Measurements from ENCODE around the gene UBE3D. TPM values are rescaled to one million over a fixed set of nuclear protein-coding genes. Genes with fewer than 3 reads are reported as not detected.

UBE3D gene
- total and polyA plus RNA-seq, 4 experiments from 2014 or later: 4.3 to 7.3 (median 6.0) TPM

GRCh38 chr6:82890240-82890639 lies 175.4 kb downstream of the UBE3D start:
- Histone ChIP-seq H3K9me3 (ENCODE audit: control insufficient read depth in 1 of 2, low read length in 2 of 2) (no peaks in the 10 kb centered on the region), H3K4me1 (ENCODE audit: insufficient read depth, low read length) (no peaks in the 10 kb centered on the region), H3K36me3 (ENCODE audit: insufficient read depth, low read length) (no peaks in the 10 kb centered on the region), H3K4me3 (ENCODE audit: low read length in 2 of 2) (no peak overlapping the region), H3K27ac (ENCODE audit: low read depth, low read length) (no peak overlapping the region), H3K27me3 (ENCODE audit: insufficient read depth, low read length) (no peaks in the 10 kb centered on the region)
- peak overlapping the region in 1 of 7 donors; percentile 9 for H3K27ac Mint-ChIP-seq
- intact Hi-C loops (cut with micrococcal nuclease): no loop called here
- ChIA-PET CTCF (ENCODE audit: partially characterized antibody) (no interaction called here), POLR2A (ENCODE audit: partially characterized antibody) (no interaction called here)
- H3K4me1 Mint-ChIP-seq: no peaks in the 10 kb centered on the region
- H3K27me3 Mint-ChIP-seq: no peaks in the 10 kb centered on the region
- DNase-seq: no peak
- H3K9me3 Mint-ChIP-seq: no peaks in the 10 kb centered on the region
- no peak overlapping the region for H3K4me3 Mint-ChIP-seq
- H3K36me3 Mint-ChIP-seq: peaks cover 3 to 29% of the 10 kb centered on the region in 2 donors

- Histone ChIP-seq H3K9me3 (ENCODE audit: control insufficient read depth in 1 of 2, low read length in 2 of 2) (no peaks in the 10 kb centered on the region), H3K27ac (ENCODE audit: low read depth, low read length) (no peak overlapping the region), H3K27me3 (ENCODE audit: insufficient read depth, low read length) (no peaks in the 10 kb centered on the region), H3K4me1 (ENCODE audit: insufficient read depth, low read length) (no peaks in the 10 kb centered on the region), H3K36me3 (ENCODE audit: insufficient read depth, low read length) (no peaks in the 10 kb centered on the region), H3K4me3 (ENCODE audit: low read length in 2 of 2) (no peak overlapping the region)
- intact Hi-C loops (cut with micrococcal nuclease): no loop called here
- no peaks in the 10 kb centered on the region for H3K27me3 Mint-ChIP-seq
- ChIA-PET POLR2A (ENCODE audit: partially characterized antibody) (no interaction called here), CTCF (ENCODE audit: partially characterized antibody) (no interaction called here)
- no peaks in the 10 kb centered on the region for H3K4me1 Mint-ChIP-seq
- H3K36me3 Mint-ChIP-seq: peaks cover 3 to 24% of the 10 kb centered on the region in 2 donors
- H3K9me3 Mint-ChIP-seq: no peaks in the 10 kb centered on the region
- no peak overlapping the region for H3K4me3 Mint-ChIP-seq
- DNase-seq: no peak
- H3K27ac Mint-ChIP-seq: no peak overlapping the region
Observed at GRCh38 chr6:82889143-82889542, 176.5 kb downstream of the UBE3D start.

- Mint-ChIP-seq H3K4me3 (no peak overlapping the region), H3K9me3 (no peaks in the 10 kb centered on the region), H3K36me3 (no peaks in the 10 kb centered on the region), H3K4me1 (no peaks in the 10 kb centered on the region), H3K27me3 (no peaks in the 10 kb centered on the region), H3K27ac (no peak overlapping the region)
- CTCF ChIA-PET (ENCODE audit: partially characterized antibody): no interaction called here
- intact Hi-C loops (cut with micrococcal nuclease): no loop called here
- no peak for DNase-seq
- no peaks in the 10 kb centered on the region for H3K27me3 ChIP-seq (ENCODE audit: insufficient read depth, low read length)
- H3K4me1 ChIP-seq (ENCODE audit: insufficient read depth, low read length): no peaks in the 10 kb centered on the region
- POLR2A ChIA-PET (ENCODE audit: partially characterized antibody): no interaction called here
- H3K9me3 ChIP-seq (ENCODE audit: control insufficient read depth in 1 of 2, low read length in 2 of 2): no peaks in the 10 kb centered on the region
- no peaks in the 10 kb centered on the region for H3K36me3 ChIP-seq (ENCODE audit: insufficient read depth, low read length)
- H3K4me3 ChIP-seq (ENCODE audit: low read length in 2 of 2): no peak overlapping the region
- H3K27ac ChIP-seq (ENCODE audit: low read depth, low read length): no peak overlapping the region
Observed at GRCh38 chr6:82882363-82883023, 183.1 kb downstream of the UBE3D start.

- Mint-ChIP-seq H3K27me3 (no peaks in the 10 kb centered on the region), H3K4me1 (no peaks in the 10 kb centered on the region), H3K27ac (no peak overlapping the region), H3K36me3 (no peaks in the 10 kb centered on the region), H3K4me3 (no peak overlapping the region), H3K9me3 (no peaks in the 10 kb centered on the region)
- Histone ChIP-seq H3K4me1 (ENCODE audit: insufficient read depth, low read length) (no peaks in the 10 kb centered on the region), H3K36me3 (ENCODE audit: insufficient read depth, low read length) (no peaks in the 10 kb centered on the region), H3K9me3 (ENCODE audit: control insufficient read depth in 1 of 2, low read length in 2 of 2) (no peaks in the 10 kb centered on the region), H3K27me3 (ENCODE audit: insufficient read depth, low read length) (no peaks in the 10 kb centered on the region), H3K4me3 (ENCODE audit: low read length in 2 of 2) (no peak overlapping the region), H3K27ac (ENCODE audit: low read depth, low read length) (no peak overlapping the region)
- intact Hi-C loops (cut with micrococcal nuclease): no loop called here
- CTCF ChIA-PET (ENCODE audit: partially characterized antibody): no interaction called here
- DNase-seq: no peak
- POLR2A ChIA-PET (ENCODE audit: partially characterized antibody): no interaction called here
Observed at GRCh38 chr6:82881519-82881918, 184.1 kb downstream of the UBE3D start.

GRCh38 chr6:82878812-82879211 lies 186.8 kb downstream of the UBE3D start:
- H3K4me3 Mint-ChIP-seq: no peak overlapping the region
- Histone ChIP-seq H3K27ac (ENCODE audit: low read depth, low read length) (no peak overlapping the region), H3K4me1 (ENCODE audit: insufficient read depth, low read length) (no peaks in the 10 kb centered on the region), H3K27me3 (ENCODE audit: insufficient read depth, low read length) (no peaks in the 10 kb centered on the region), H3K9me3 (ENCODE audit: control insufficient read depth in 1 of 2, low read length in 2 of 2) (no peaks in the 10 kb centered on the region), H3K4me3 (ENCODE audit: low read length in 2 of 2) (no peak overlapping the region), H3K36me3 (ENCODE audit: insufficient read depth, low read length) (no peaks in the 10 kb centered on the region)
- no peaks in the 10 kb centered on the region for H3K36me3 Mint-ChIP-seq
- no peaks in the 10 kb centered on the region for H3K9me3 Mint-ChIP-seq
- no peaks in the 10 kb centered on the region for H3K4me1 Mint-ChIP-seq
- ChIA-PET CTCF (ENCODE audit: partially characterized antibody) (no interaction called here), POLR2A (ENCODE audit: partially characterized antibody) (no interaction called here)
- H3K27ac Mint-ChIP-seq: no peak overlapping the region
- DNase-seq: no peak
- intact Hi-C loops (cut with micrococcal nuclease): no loop called here
- H3K27me3 Mint-ChIP-seq: peaks cover 0 to 4% of the 10 kb centered on the region in 2 donors

- intact Hi-C loops (cut with micrococcal nuclease): no loop called here
- no peak for DNase-seq
- no peaks in the 10 kb centered on the region for H3K9me3 Mint-ChIP-seq
Observed at GRCh38 chr6:82877213-82878195, 188.1 kb downstream of the UBE3D start.

GRCh38 chr6:82875573-82876185 lies 190.0 kb downstream of the UBE3D start:
- Mint-ChIP-seq H3K36me3 (no peaks in the 10 kb centered on the region), H3K4me1 (no peaks in the 10 kb centered on the region), H3K9me3 (no peaks in the 10 kb centered on the region), H3K4me3 (no peak overlapping the region), H3K27ac (no peak overlapping the region), H3K27me3 (peaks cover 0 to 4% of the 10 kb centered on the region in 2 donors)
- H3K27me3 ChIP-seq (ENCODE audit: insufficient read depth, low read length): no peaks in the 10 kb centered on the region
- no peak overlapping the region for H3K4me3 ChIP-seq (ENCODE audit: low read length in 2 of 2)
- intact Hi-C loops (cut with micrococcal nuclease): no loop called here
- no peaks in the 10 kb centered on the region for H3K36me3 ChIP-seq (ENCODE audit: insufficient read depth, low read length)
- H3K27ac ChIP-seq (ENCODE audit: low read depth, low read length): no peak overlapping the region
- ChIA-PET CTCF (ENCODE audit: partially characterized antibody) (no interaction called here), POLR2A (ENCODE audit: partially characterized antibody) (no interaction called here)
- DNase-seq: no peak
- H3K9me3 ChIP-seq (ENCODE audit: control insufficient read depth in 1 of 2, low read length in 2 of 2): no peaks in the 10 kb centered on the region
- H3K4me1 ChIP-seq (ENCODE audit: insufficient read depth, low read length): no peaks in the 10 kb centered on the region

More at GRCh38 chr6:82877213-82878195, 188.1 kb downstream of the UBE3D start:
- H3K27me3 ChIP-seq (ENCODE audit: insufficient read depth, low read length): no peaks in the 10 kb centered on the region
- no peak overlapping the region for H3K27ac ChIP-seq (ENCODE audit: low read depth, low read length)
- H3K27me3 Mint-ChIP-seq: peaks cover 0 to 4% of the 10 kb centered on the region in 2 donors
- POLR2A ChIA-PET (ENCODE audit: partially characterized antibody): no interaction called here
- CTCF ChIA-PET (ENCODE audit: partially characterized antibody): no interaction called here
- H3K4me1 ChIP-seq (ENCODE audit: insufficient read depth, low read length): no peaks in the 10 kb centered on the region
- H3K4me3 Mint-ChIP-seq: no peak overlapping the region
- H3K36me3 Mint-ChIP-seq: no peaks in the 10 kb centered on the region
- H3K27ac Mint-ChIP-seq: no peak overlapping the region
- no peak overlapping the region for H3K4me3 ChIP-seq (ENCODE audit: low read length in 2 of 2)
- H3K36me3 ChIP-seq (ENCODE audit: insufficient read depth, low read length): no peaks in the 10 kb centered on the region
- H3K4me1 Mint-ChIP-seq: no peaks in the 10 kb centered on the region
- no peaks in the 10 kb centered on the region for H3K9me3 ChIP-seq (ENCODE audit: control insufficient read depth in 1 of 2, low read length in 2 of 2)

Measured in CD4-positive, alpha-beta memory T cell (primary cell).